HEK293 (cell line): Measurements from ENCODE around the gene DLX5.
A peak's percentile ranks its signal among the peaks of the same experiment; 100 is the strongest.

ENCODE experiments used
- GLI2 ChIP-seq: fragments of 450-650 bp; formaldehyde crosslinking; IDR thresholded peaks from 2 replicates; pipeline ENCODE4; 2017; ENCODE audit warnings: missing biosample characterization, missing genetic modification characterization, low read depth, borderline replicate concordance
- GLIS1 ChIP-seq: fragments of 450-650 bp; formaldehyde crosslinking; IDR thresholded peaks from 2 replicates; pipeline ENCODE4 v1.5.1; 2016; ENCODE audit warnings: missing biosample characterization, missing genetic modification characterization
- KLF10 ChIP-seq: fragments of 450-650 bp; IDR thresholded peaks from 2 replicates; pipeline ENCODE4 v1.5.1; 2018; ENCODE audit warnings: missing biosample characterization, mild to moderate bottlenecking, missing genetic modification characterization
- OSR2 ChIP-seq: fragments of 450-650 bp; formaldehyde crosslinking; IDR thresholded peaks from 2 replicates; pipeline ENCODE4 v1.5.1; 2016; ENCODE audit warnings: missing biosample characterization, missing genetic modification characterization
- TSHZ1 ChIP-seq: fragments of 450-650 bp; formaldehyde crosslinking; IDR thresholded peaks from 2 replicates; pipeline ENCODE4 v1.5.1; 2016; ENCODE audit warnings: missing biosample characterization, missing genetic modification characterization, borderline replicate concordance
- ZIC2 ChIP-seq: fragments of 450-650 bp; formaldehyde crosslinking; IDR thresholded peaks from 2 replicates; pipeline ENCODE4 v1.5.1; 2016; ENCODE audit warnings: missing biosample characterization, missing genetic modification characterization
- ZNF169 ChIP-seq: fragments of 450-650 bp; formaldehyde crosslinking; IDR thresholded peaks from 2 replicates; pipeline ENCODE4 v1.5.1; 2016; ENCODE audit warnings: missing biosample characterization, missing genetic modification characterization
- ZNF175 ChIP-seq: fragments of 450-650 bp; formaldehyde crosslinking; IDR thresholded peaks from 2 replicates; pipeline ENCODE4 v1.5.1; 2016; ENCODE audit warnings: missing biosample characterization, missing genetic modification characterization
- ZNF18 ChIP-seq: fragments of 450-650 bp; formaldehyde crosslinking; IDR thresholded peaks from 2 replicates; pipeline ENCODE4 v1.5.1; 2016; ENCODE audit warnings: missing biosample characterization, missing genetic modification characterization
- ZNF202 ChIP-seq: fragments of 450-650 bp; formaldehyde crosslinking; IDR thresholded peaks from 2 replicates; pipeline ENCODE4 v1.5.1; 2016; ENCODE audit warnings: missing biosample characterization, missing genetic modification characterization, borderline replicate concordance
- ZNF23 ChIP-seq: fragments of 450-650 bp; formaldehyde crosslinking; IDR thresholded peaks from 2 replicates; pipeline ENCODE4 v1.5.1; 2016; ENCODE audit warnings: missing biosample characterization, missing genetic modification characterization, borderline replicate concordance
- ZNF239 ChIP-seq: fragments of 450-650 bp; formaldehyde crosslinking; IDR thresholded peaks from 2 replicates; pipeline ENCODE4 v1.5.1; 2016; ENCODE audit warnings: missing biosample characterization, missing genetic modification characterization
- ZNF248 ChIP-seq: fragments of 450-650 bp; formaldehyde crosslinking; IDR thresholded peaks from 2 replicates; pipeline ENCODE4 v1.5.1; 2017; ENCODE audit warnings: missing biosample characterization, missing genetic modification characterization
- ZNF274 ChIP-seq, 2 experiments: fragments of 200-500 bp in 1 of 2; fragments of 450-650 bp in 1 of 2; sonication (Bioruptor generic) in 1 of 2; formaldehyde crosslinking in 1 of 2; IDR thresholded peaks; 2 replicates each; pipeline versions ENCODE4 v1.5.1 to v1.6.1; 2014 to 2016; ENCODE audit warnings: borderline replicate concordance in 1 of 2, inconsistent platforms in 1 of 2, low read length in 1 of 2, missing biosample characterization in 1 of 2, missing genetic modification characterization in 1 of 2
- ZNF302 ChIP-seq: fragments of 450-650 bp; formaldehyde crosslinking; IDR thresholded peaks from 2 replicates; pipeline ENCODE4 v1.5.1; 2016; ENCODE audit warnings: missing biosample characterization, missing genetic modification characterization, low read depth
- ZNF433 ChIP-seq: fragments of 450-650 bp; formaldehyde crosslinking; IDR thresholded peaks from 2 replicates; pipeline ENCODE4 v1.5.1; 2016; ENCODE audit warnings: missing biosample characterization, missing genetic modification characterization, low read depth
- ZNF530 ChIP-seq: fragments of 450-650 bp; formaldehyde crosslinking; IDR thresholded peaks from 2 replicates; pipeline ENCODE4 v1.5.1; 2016; ENCODE audit warnings: low read depth, missing biosample characterization, missing genetic modification characterization
- ZNF558 ChIP-seq: fragments of 450-650 bp; formaldehyde crosslinking; IDR thresholded peaks from 2 replicates; pipeline ENCODE4 v1.5.1; 2016; ENCODE audit warnings: missing biosample characterization, missing genetic modification characterization
- ZNF629 ChIP-seq: fragments of 450-650 bp; formaldehyde crosslinking; IDR thresholded peaks from 2 replicates; pipeline ENCODE4 v1.5.1; 2017; ENCODE audit warnings: missing biosample characterization, missing genetic modification characterization
- ZNF658 ChIP-seq: fragments of 450-650 bp; formaldehyde crosslinking; IDR thresholded peaks from 2 replicates; pipeline ENCODE4; 2016; ENCODE audit warnings: missing biosample characterization, missing genetic modification characterization
- ZNF692 ChIP-seq: fragments of 450-650 bp; formaldehyde crosslinking; IDR thresholded peaks from 2 replicates; pipeline ENCODE4 v1.5.1; 2016; ENCODE audit warnings: missing biosample characterization, missing genetic modification characterization
- ZNF76 ChIP-seq: fragments of 450-650 bp; formaldehyde crosslinking; IDR thresholded peaks from 2 replicates; pipeline ENCODE4; 2016; ENCODE audit warnings: low read depth, missing biosample characterization, missing genetic modification characterization, borderline replicate concordance
- ZNF837 ChIP-seq: fragments of 450-650 bp; formaldehyde crosslinking; IDR thresholded peaks from 2 replicates; pipeline ENCODE4 v1.5.1; 2016; ENCODE audit warnings: missing biosample characterization, missing genetic modification characterization
- TF ChIP-seq, protein P1 (sequence below): fragments of 450-650 bp; formaldehyde crosslinking; IDR thresholded peaks from 2 replicates; pipeline ENCODE4 v1.5.1; 2016; ENCODE audit warnings: missing biosample characterization, missing genetic modification characterization
- TF ChIP-seq, protein P2 (sequence below): fragments of 450-650 bp; formaldehyde crosslinking; IDR thresholded peaks from 2 replicates; pipeline ENCODE4 v1.5.0; 2017; ENCODE audit warnings: missing biosample characterization, missing genetic modification characterization, borderline replicate concordance
- TF ChIP-seq, protein P3 (sequence below): fragments of 450-650 bp; formaldehyde crosslinking; IDR thresholded peaks from 2 replicates; pipeline ENCODE4 v1.5.1; 2017; ENCODE audit warnings: missing biosample characterization, missing genetic modification characterization

Gene DLX5

DNA sequence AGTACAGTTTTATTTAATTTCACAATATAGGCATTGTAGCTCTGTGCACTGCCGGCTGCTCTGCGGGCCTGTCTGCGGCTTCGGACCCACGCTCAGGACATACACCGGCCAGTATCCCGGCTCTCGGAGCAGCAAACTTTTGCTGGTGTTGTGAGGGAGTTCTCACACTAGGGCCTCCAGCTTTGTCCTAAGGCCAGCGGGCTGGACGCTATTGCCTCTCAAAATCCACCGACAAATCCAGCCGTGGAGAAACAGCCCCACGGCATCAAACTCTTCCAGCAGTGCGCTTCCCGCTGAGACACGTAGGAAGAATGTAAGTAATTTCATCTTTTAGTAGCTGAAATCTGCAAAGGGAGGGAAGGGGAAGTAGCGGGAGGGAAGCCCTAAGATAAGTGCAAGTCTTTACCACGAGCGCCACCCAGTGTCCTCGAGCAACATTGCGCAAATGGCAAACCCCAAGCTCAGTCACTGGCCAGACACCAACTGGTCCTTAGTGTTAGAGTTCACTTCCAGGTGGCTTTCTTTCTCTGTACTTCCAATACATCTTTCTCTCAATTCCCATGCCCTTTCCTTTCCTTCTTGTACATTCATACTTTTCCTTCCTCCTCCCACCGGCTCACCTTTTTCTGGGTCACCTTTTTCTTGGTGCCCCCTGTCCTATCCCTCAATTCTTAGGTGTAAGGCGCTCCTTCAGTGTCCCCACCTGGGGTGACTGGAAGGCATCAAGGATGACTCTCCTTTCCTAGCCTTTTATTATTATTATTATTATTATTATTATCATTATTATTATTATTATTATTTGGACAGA, 3.0 kb upstream of the DLX5 start (continued):
- no peak for TF ChIP-seq ZNF629
- TF ChIP-seq, protein P1, sequence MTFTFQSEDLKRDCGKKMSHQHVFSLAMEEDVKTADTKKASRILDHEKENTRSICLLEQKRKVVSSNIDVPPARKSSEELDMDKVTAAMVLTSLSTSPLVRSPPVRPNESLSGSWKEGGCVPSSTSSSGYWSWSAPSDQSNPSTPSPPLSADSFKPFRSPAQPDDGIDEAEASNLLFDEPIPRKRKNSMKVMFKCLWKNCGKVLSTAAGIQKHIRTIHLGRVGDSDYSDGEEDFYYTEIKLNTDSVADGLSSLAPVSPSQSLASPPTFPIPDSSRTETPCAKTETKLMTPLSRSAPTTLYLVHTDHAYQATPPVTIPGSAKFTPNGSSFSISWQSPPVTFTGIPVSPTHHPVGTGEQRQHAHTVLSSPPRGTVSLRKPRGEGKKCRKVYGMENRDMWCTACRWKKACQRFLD, result no peak
- no peak for TF ChIP-seq ZNF18
- no peak for TF ChIP-seq TSHZ1 (tag by site-specific recombination)
- TF ChIP-seq, protein P2, sequence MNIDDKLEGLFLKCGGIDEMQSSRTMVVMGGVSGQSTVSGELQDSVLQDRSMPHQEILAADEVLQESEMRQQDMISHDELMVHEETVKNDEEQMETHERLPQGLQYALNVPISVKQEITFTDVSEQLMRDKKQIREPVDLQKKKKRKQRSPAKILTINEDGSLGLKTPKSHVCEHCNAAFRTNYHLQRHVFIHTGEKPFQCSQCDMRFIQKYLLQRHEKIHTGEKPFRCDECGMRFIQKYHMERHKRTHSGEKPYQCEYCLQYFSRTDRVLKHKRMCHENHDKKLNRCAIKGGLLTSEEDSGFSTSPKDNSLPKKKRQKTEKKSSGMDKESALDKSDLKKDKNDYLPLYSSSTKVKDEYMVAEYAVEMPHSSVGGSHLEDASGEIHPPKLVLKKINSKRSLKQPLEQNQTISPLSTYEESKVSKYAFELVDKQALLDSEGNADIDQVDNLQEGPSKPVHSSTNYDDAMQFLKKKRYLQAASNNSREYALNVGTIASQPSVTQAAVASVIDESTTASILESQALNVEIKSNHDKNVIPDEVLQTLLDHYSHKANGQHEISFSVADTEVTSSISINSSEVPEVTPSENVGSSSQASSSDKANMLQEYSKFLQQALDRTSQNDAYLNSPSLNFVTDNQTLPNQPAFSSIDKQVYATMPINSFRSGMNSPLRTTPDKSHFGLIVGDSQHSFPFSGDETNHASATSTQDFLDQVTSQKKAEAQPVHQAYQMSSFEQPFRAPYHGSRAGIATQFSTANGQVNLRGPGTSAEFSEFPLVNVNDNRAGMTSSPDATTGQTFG (tag by site-specific recombination), result no peak
- TF ChIP-seq GLIS1 (tag by site-specific recombination), result no peak
- TF ChIP-seq ZNF530 (tag by site-specific recombination), result no peak
- no peak for TF ChIP-seq ZNF175 (tag by site-specific recombination)
- 0 out of 2 replicates have a peak, but pooled peaks have one; percentile 24 for TF ChIP-seq ZNF692 (tag by site-specific recombination)
- TF ChIP-seq, protein P3, sequence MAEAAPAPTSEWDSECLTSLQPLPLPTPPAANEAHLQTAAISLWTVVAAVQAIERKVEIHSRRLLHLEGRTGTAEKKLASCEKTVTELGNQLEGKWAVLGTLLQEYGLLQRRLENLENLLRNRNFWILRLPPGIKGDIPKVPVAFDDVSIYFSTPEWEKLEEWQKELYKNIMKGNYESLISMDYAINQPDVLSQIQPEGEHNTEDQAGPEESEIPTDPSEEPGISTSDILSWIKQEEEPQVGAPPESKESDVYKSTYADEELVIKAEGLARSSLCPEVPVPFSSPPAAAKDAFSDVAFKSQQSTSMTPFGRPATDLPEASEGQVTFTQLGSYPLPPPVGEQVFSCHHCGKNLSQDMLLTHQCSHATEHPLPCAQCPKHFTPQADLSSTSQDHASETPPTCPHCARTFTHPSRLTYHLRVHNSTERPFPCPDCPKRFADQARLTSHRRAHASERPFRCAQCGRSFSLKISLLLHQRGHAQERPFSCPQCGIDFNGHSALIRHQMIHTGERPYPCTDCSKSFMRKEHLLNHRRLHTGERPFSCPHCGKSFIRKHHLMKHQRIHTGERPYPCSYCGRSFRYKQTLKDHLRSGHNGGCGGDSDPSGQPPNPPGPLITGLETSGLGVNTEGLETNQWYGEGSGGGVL (tag by site-specific recombination), result no peak
- no peak for TF ChIP-seq ZNF76 (tag by site-specific recombination)
- no peak for TF ChIP-seq KLF10 (tag by site-specific recombination)
- TF ChIP-seq ZIC2, result peak; percentile 40
- no peak for TF ChIP-seq OSR2 (tag by site-specific recombination)
- TF ChIP-seq ZNF433 (tag by site-specific recombination), result no peak
- TF ChIP-seq ZNF558 (tag by site-specific recombination), result no peak
- no peak for TF ChIP-seq ZNF202 (tag by site-specific recombination)
- no peak for TF ChIP-seq ZNF248 (tag by site-specific recombination)
- no peak for TF ChIP-seq ZNF169
- TF ChIP-seq ZNF837 (tag by site-specific recombination), result no peak
- TF ChIP-seq ZNF239, result no peak
- TF ChIP-seq GLI2 (tag by site-specific recombination), result no peak
- no peak for TF ChIP-seq ZNF23
- TF ChIP-seq ZNF302 (tag by site-specific recombination), result no peak
- no peak for TF ChIP-seq ZNF274 (IDR thresholded peaks at IDR 0.05; ENCODE audit: low read length)
- TF ChIP-seq ZNF274 (tag by site-specific recombination; IDR thresholded peaks at IDR 0.05; ENCODE audit: borderline replicate concordance), result no peak
- TF ChIP-seq ZNF658 (tag by site-specific recombination), result no peak
